Measurements from ENCODE around the gene TRIM56. TPM values are rescaled to one million over a fixed set of nuclear protein-coding genes. Genes with fewer than 3 reads are reported as not detected.

TRIM56 gene
- total RNA-seq, 1 donor from 2014 or later, result 1.4 TPM

DNA sequence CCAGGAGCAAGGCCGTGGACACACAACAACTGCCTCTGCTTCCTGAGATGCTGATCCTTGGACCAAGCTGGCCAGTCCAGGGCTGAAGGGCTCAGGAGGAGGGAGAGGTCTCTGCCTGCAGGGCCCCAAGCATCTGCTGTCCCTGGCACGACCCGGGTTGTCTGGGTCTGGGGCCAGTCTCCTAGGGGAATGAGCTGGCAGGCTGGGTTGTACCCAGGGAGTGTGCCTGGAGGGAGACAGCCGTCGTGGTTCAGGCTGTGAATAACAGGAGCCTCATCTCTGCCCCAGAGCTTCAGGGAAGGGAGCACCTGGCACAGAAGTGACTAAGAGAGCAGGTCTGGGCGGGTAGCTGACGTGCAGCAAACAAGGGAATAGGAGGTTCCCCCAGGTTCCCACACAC lies 23.7 kb downstream of the TRIM56 start:
- H2AFZ ChIP-seq (replicated peaks), result no peak overlapping the region
- Mint-ChIP-seq H3K4me3 (no peak overlapping the region), H3K9me3 (no peaks in the 10 kb centered on the region)

DNA sequence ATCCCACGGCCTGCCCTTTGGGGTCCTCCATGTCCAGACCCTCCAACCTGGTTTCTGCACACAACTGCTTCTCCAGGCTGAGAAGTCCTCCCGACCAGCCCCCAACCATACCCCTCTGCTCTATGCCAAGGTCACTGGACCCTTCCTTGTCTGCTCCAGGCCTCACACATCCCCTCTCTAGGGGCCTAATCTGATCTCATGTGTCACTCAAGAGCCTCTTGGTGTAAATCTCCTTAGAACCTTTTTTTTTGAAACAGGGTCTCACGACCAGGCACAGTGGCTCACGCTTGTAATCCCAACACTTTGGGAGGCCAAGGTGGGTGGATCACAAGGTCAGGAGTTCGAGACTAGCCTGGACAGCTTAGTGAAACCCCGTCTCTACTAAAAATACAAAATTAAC lies 24.1 kb downstream of the TRIM56 start:
- Mint-ChIP-seq H3K36me3 (no peaks in the 10 kb centered on the region), H3K27me3 (ENCODE audit: insufficient read depth, low read depth) (peaks cover 10% of the 10 kb centered on the region), H3K9me3 (no peaks in the 10 kb centered on the region), H3K4me1 (peaks cover 21% of the 10 kb centered on the region), H3K4me3 (no peak overlapping the region), H3K27ac (no peak overlapping the region)
- H3K27me3 ChIP-seq, result no peaks in the 10 kb centered on the region
- no peaks in the 10 kb centered on the region for H3K36me3 ChIP-seq
- H3F3A ChIP-seq (ENCODE audit: low read depth), result no peaks in the 10 kb centered on the region
- DNase-seq (ENCODE audit: low spot score), result no peak
- H3K9ac ChIP-seq, result no peak overlapping the region
- no peak overlapping the region for H3K4me2 ChIP-seq
- TF ChIP-seq, protein P1, sequence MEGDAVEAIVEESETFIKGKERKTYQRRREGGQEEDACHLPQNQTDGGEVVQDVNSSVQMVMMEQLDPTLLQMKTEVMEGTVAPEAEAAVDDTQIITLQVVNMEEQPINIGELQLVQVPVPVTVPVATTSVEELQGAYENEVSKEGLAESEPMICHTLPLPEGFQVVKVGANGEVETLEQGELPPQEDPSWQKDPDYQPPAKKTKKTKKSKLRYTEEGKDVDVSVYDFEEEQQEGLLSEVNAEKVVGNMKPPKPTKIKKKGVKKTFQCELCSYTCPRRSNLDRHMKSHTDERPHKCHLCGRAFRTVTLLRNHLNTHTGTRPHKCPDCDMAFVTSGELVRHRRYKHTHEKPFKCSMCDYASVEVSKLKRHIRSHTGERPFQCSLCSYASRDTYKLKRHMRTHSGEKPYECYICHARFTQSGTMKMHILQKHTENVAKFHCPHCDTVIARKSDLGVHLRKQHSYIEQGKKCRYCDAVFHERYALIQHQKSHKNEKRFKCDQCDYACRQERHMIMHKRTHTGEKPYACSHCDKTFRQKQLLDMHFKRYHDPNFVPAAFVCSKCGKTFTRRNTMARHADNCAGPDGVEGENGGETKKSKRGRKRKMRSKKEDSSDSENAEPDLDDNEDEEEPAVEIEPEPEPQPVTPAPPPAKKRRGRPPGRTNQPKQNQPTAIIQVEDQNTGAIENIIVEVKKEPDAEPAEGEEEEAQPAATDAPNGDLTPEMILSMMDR (IDR thresholded peaks at IDR 0.05), result no peak
- TF ChIP-seq EZH2phosphoT487 (IDR thresholded peaks at IDR 0.05), result no peak
- no peak for TF ChIP-seq EZH2 (IDR thresholded peaks at IDR 0.05)
- H3K9me3 ChIP-seq (ENCODE audit: low read depth), result no peaks in the 10 kb centered on the region
- H3K79me2 ChIP-seq (ENCODE audit: low read depth), result no peaks in the 10 kb centered on the region
- peaks cover 3% of the 10 kb centered on the region for H3K4me1 ChIP-seq
- no peak overlapping the region for H2AFZ ChIP-seq (replicated peaks)
- no peaks in the 10 kb centered on the region for H4K20me1 ChIP-seq (ENCODE audit: low read depth)
- H3K4me3 ChIP-seq, result no peak overlapping the region
- no peak overlapping the region for H3K27ac ChIP-seq

More for the DNA sequence above, 23.7 kb downstream of the TRIM56 start:
- Histone ChIP-seq H3K4me3 (no peak overlapping the region), H3K79me2 (ENCODE audit: low read depth) (no peaks in the 10 kb centered on the region), H3K4me1 (peaks cover 3% of the 10 kb centered on the region), H3K4me2 (no peak overlapping the region), H3K27ac (no peak overlapping the region), H3F3A (ENCODE audit: low read depth) (no peaks in the 10 kb centered on the region), H3K27me3 (no peaks in the 10 kb centered on the region), H3K9me3 (ENCODE audit: low read depth) (no peaks in the 10 kb centered on the region), H4K20me1 (ENCODE audit: low read depth) (no peaks in the 10 kb centered on the region), H3K9ac (no peak overlapping the region), H3K36me3 (no peaks in the 10 kb centered on the region)
- no peak overlapping the region for H3K27ac Mint-ChIP-seq
- peaks cover 23% of the 10 kb centered on the region for H3K4me1 Mint-ChIP-seq
- H3K27me3 Mint-ChIP-seq (ENCODE audit: insufficient read depth, low read depth), result peaks cover 10% of the 10 kb centered on the region
- no peak for TF ChIP-seq EZH2 (IDR thresholded peaks at IDR 0.05)
- no peak for TF ChIP-seq EZH2phosphoT487 (IDR thresholded peaks at IDR 0.05)
- TF ChIP-seq, protein P1 (IDR thresholded peaks at IDR 0.05), result no peak
- H3K36me3 Mint-ChIP-seq, result no peaks in the 10 kb centered on the region
- no peak for DNase-seq (ENCODE audit: low spot score)

DNA sequence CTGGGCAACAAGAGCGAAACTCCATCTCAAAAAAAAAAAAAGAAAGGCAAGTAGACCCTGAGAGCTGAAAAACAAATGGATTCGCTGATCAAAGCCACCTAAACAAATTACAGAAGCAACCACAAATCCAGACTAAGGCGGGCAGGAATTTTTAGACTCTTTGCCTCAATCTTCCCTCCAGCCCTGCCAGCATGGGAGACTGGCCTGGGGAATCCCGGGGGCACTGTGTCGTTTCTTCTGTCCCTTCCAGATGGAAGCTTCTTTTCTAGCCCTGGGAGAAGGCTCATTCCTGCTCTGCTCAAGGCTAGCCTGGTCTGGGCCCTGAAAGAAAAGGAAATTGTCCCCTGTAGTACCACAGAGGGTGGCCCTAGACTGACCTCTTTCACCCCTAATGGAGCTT lies 26.0 kb downstream of the TRIM56 start:
- DNase-seq (ENCODE audit: low spot score), result no peak
- H3K4me3 ChIP-seq, result no peak overlapping the region
- peaks cover 8% of the 10 kb centered on the region for H3K27me3 Mint-ChIP-seq (ENCODE audit: insufficient read depth, low read depth)

More for the DNA sequence above, 26.0 kb downstream of the TRIM56 start:
- Histone ChIP-seq H3K27ac (no peak overlapping the region), H3K4me2 (no peak overlapping the region), H3K27me3 (no peaks in the 10 kb centered on the region), H3F3A (ENCODE audit: low read depth) (no peaks in the 10 kb centered on the region), H3K9ac (no peak overlapping the region), H4K20me1 (ENCODE audit: low read depth) (no peaks in the 10 kb centered on the region), H2AFZ (replicated peaks) (no peak overlapping the region), H3K9me3 (ENCODE audit: low read depth) (no peaks in the 10 kb centered on the region), H3K4me1 (peaks cover 3% of the 10 kb centered on the region), H3K79me2 (ENCODE audit: low read depth) (no peaks in the 10 kb centered on the region), H3K36me3 (no peaks in the 10 kb centered on the region)
- TF ChIP-seq EZH2 (IDR thresholded peaks at IDR 0.05) (no peak), EZH2phosphoT487 (IDR thresholded peaks at IDR 0.05) (no peak)
- TF ChIP-seq, protein P1 (IDR thresholded peaks at IDR 0.05), result no peak
- Mint-ChIP-seq H3K4me1 (peaks cover 17% of the 10 kb centered on the region), H3K36me3 (no peaks in the 10 kb centered on the region), H3K4me3 (no peak overlapping the region), H3K9me3 (no peaks in the 10 kb centered on the region), H3K27ac (no peak overlapping the region)
